PC-9 (cell line): ENCODE data around the gene LRRC61. TPM values are rescaled to one million over a fixed set of nuclear protein-coding genes. Genes with fewer than 3 reads are reported as not detected.

Source experiments
- BruUV-seq: library from RNA; stranded (reverse); fragments of 400-500 nt; replicated peaks from 2 replicates; lab custom pipeline; 2021; lab: Mats Ljungman, UMichigan
- CTCF ChIA-PET: fragments of 300-600 bp; sonication (Branson Sonifier 250); formaldehyde crosslinking; loops from one replicate; lab custom pipeline; 2022; ENCODE audit warnings: antibody characterized with exemption; lab: Charles Lee
- POLR2A ChIA-PET: fragments of 300-600 bp; sonication (Branson Sonifier 250); formaldehyde crosslinking; loops from one replicate; lab custom pipeline; 2022; ENCODE audit warnings: antibody characterized with exemption; ENCODE audit not compliant: unreplicated experiment; lab: Charles Lee
- DNase-seq, 2 experiments: peaks; one replicate each; pipeline versions ENCODE4 v3.0.0 to v3.0.0-alpha.2; 2015 to 2022; ENCODE audit warnings: mixed read lengths in 1 of 2
- H2AFZ ChIP-seq: fragments of 200-600 bp; sonication (generic); 2 replicates; pipeline ENCODE4 v1.8.1; 2017; ENCODE audit warnings: antibody characterized with exemption
- H3F3A ChIP-seq: fragments of 200-600 bp; sonication (generic); 2 replicates; pipeline ENCODE4 v1.8.1; 2017; ENCODE audit warnings: antibody characterized with exemption, mild to moderate bottlenecking, low read depth; ENCODE audit not compliant: insufficient read depth
- H3K27ac ChIP-seq: fragments of 200-600 bp; sonication (generic); 2 replicates; pipeline ENCODE4 v1.6.1; 2016; ENCODE audit warnings: mixed run types
- H3K27me3 ChIP-seq: fragments of 200-600 bp; sonication (generic); 2 replicates; pipeline ENCODE4 v1.6.1; 2016; ENCODE audit warnings: low read depth, mixed run types; ENCODE audit not compliant: insufficient read depth
- H3K36me3 ChIP-seq: fragments of 200-600 bp; sonication (generic); 2 replicates; pipeline ENCODE4 v1.6.1; 2016; ENCODE audit warnings: low read depth, mixed run types
- H3K4me1 ChIP-seq: fragments of 200-600 bp; sonication (generic); replicated peaks from 2 replicates; pipeline ENCODE4 v1.6.1; 2016; ENCODE audit warnings: mixed run types; ENCODE audit not compliant: insufficient read depth
- H3K4me2 ChIP-seq: fragments of 200-600 bp; sonication (generic); 2 replicates; pipeline ENCODE4 v1.6.1; 2017; ENCODE audit warnings: mixed run types
- H3K4me3 ChIP-seq: fragments of 200-600 bp; sonication (generic); 2 replicates; pipeline ENCODE4 v1.6.1; 2016; ENCODE audit warnings: mixed run types
- H3K79me2 ChIP-seq: fragments of 200-600 bp; sonication (generic); 2 replicates; pipeline ENCODE4 v1.6.1; 2017; ENCODE audit warnings: low read depth, mixed run types
- H3K9me2 ChIP-seq: fragments of 200-600 bp; sonication (generic); 2 replicates; pipeline ENCODE4 v1.8.1; 2017; ENCODE audit warnings: mild to moderate bottlenecking; ENCODE audit not compliant: insufficient read depth
- H3K9me3 ChIP-seq: fragments of 200-600 bp; sonication (generic); 2 replicates; pipeline ENCODE4 v1.8.1; 2016; ENCODE audit warnings: low read depth; ENCODE audit not compliant: insufficient read depth
- H4K20me1 ChIP-seq: fragments of 200-600 bp; sonication (generic); 2 replicates; pipeline ENCODE4 v1.8.1; 2017; ENCODE audit not compliant: insufficient read depth
- CTCF ChIP-seq: fragments of 200-600 bp; sonication (generic); conservative IDR thresholded peaks from 2 replicates; pipeline ENCODE4 v1.6.1; 2017; ENCODE audit warnings: mixed run types, antibody characterized with exemption, mild to moderate bottlenecking, moderate library complexity
- EZH2 ChIP-seq: fragments of 200-600 bp; sonication (generic); IDR thresholded peaks from 2 replicates; pipeline ENCODE4 v1.8.0; 2017; ENCODE audit warnings: antibody characterized with exemption, low read depth
- intact Hi-C: fragments of 100-400 bp; cut with micrococcal nuclease; formaldehyde crosslinking; loops from one replicate; pipeline ENCODE4 v1.10.0; 2022; ENCODE audit not compliant: unreplicated experiment
- total RNA-seq: library from RNA; stranded (reverse); gene quantifications from 2 replicates; pipeline ENCODE4 v1.2.3, GENCODE V29; 2021

Gene LRRC61
- total RNA-seq, 1 experiment from 2014 or later: 34.8 TPM

- no peak for TF ChIP-seq CTCF
- TF ChIP-seq EZH2: no peak
- Histone ChIP-seq H3K9me2 (no peaks in the 10 kb centered on the region), H2AFZ (no peak overlapping the region), H3K27ac (no peak overlapping the region), H3K4me2 (no peak overlapping the region), H3K79me2 (no peaks in the 10 kb centered on the region), H3K36me3 (no peaks in the 10 kb centered on the region), H3K4me1 (no peaks in the 10 kb centered on the region), H3K4me3 (no peak overlapping the region), H4K20me1 (no peaks in the 10 kb centered on the region; the same call in 1 of the 2 replicates), H3K9me3 (peaks cover 4% of the 10 kb centered on the region; the same call in 1 of the 2 replicates), H3K27me3 (no peaks in the 10 kb centered on the region), H3F3A (0 out of 2 replicates have a peak, but pooled peaks cover 4% of the 10 kb centered on the region)
- ChIA-PET POLR2A (no interaction called here), CTCF (no interaction called here)
- DNase-seq: no peak
- intact Hi-C loops: no loop called here
- BruUV-seq: no TSS peak
Observed at GRCh38 chr7:150342121-150342408, 18.9 kb downstream of the LRRC61 start.

DNA sequence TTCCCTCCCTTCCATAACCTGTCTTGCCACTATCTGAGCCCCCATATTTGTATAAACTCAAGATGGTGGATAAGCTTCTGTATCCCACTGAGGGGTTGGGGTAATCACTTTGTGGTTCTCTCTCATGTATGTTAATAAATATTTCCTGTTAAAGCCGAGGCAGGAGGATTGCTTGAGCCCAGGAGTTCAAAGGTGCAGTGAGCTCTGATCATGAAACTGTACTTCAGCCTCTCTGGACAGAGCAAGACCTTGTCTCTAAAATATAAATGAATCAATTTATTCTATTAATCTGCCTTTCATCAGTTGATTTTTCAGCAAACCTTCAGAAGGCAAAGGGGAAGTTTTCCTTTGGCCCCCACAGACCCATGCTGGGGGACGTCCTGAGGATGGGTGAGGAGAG, 20.1 kb downstream of the LRRC61 start:
- Histone ChIP-seq H3K27ac (no peak overlapping the region), H3F3A (no peaks in the 10 kb centered on the region), H3K27me3 (no peaks in the 10 kb centered on the region), H3K9me3 (peaks cover 4% of the 10 kb centered on the region; the same call in 1 of the 2 replicates), H3K4me1 (no peaks in the 10 kb centered on the region), H3K4me2 (no peak overlapping the region), H4K20me1 (no peaks in the 10 kb centered on the region), H3K79me2 (no peaks in the 10 kb centered on the region), H2AFZ (no peak overlapping the region), H3K9me2 (no peaks in the 10 kb centered on the region), H3K4me3 (no peak overlapping the region), H3K36me3 (no peaks in the 10 kb centered on the region)
- BruUV-seq: no TSS peak
- ChIA-PET POLR2A (no interaction called here), CTCF (no interaction called here)
- intact Hi-C loops: no loop called here
- DNase-seq: peak in 1 of 2 experiments; percentile 15
- TF ChIP-seq EZH2: no peak
- no peak for TF ChIP-seq CTCF

DNA sequence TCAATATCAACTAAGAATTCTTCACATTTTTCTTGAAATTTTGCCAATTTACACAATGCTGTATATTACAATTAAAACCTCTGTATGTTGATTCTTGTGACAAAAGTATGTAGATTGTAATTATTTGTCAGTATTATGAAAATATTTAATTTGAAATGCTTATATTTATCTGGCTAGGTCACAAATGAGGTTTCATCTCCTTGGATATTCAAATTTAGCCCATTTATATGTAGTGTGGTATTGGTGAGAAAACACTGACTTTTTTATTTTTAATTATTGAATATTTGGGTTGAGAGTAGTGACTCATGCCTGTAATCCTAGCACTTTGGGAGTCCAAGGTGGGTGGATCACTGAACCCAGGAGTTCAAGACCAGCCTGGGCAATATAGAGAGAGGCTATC, 21.1 kb downstream of the LRRC61 start:
- Histone ChIP-seq H2AFZ (no peak overlapping the region), H3K4me2 (no peak overlapping the region), H3K27me3 (no peaks in the 10 kb centered on the region), H3K36me3 (no peaks in the 10 kb centered on the region), H3K4me1 (no peaks in the 10 kb centered on the region), H3K27ac (no peak overlapping the region), H3K4me3 (no peak overlapping the region), H3K9me3 (peaks cover 4% of the 10 kb centered on the region; the same call in 1 of the 2 replicates), H3K9me2 (no peaks in the 10 kb centered on the region), H4K20me1 (no peaks in the 10 kb centered on the region), H3F3A (no peaks in the 10 kb centered on the region), H3K79me2 (no peaks in the 10 kb centered on the region)
- TF ChIP-seq EZH2: no peak
- TF ChIP-seq CTCF: no peak
- no peak for DNase-seq
- no TSS peak for BruUV-seq
- ChIA-PET CTCF (interaction anchor here (0.5 kb wide), 1 partner anchor 12 kb away, joined by 6 read pairs; no protein-coding TSS in a partner anchor), POLR2A (interaction anchor here (0.6 kb wide), 1 partner anchor 22 kb away, joined by 7 read pairs; no protein-coding TSS in a partner anchor)
- intact Hi-C loops: no loop called here
